ENCODE data around the gene AKAP13.
"Not testable (repeated sequence)": the region's sequence is repeated elsewhere in the genome, so short reads cannot be mapped to it uniquely, and the experiment has no call there.

The AKAP13 gene

DNA sequence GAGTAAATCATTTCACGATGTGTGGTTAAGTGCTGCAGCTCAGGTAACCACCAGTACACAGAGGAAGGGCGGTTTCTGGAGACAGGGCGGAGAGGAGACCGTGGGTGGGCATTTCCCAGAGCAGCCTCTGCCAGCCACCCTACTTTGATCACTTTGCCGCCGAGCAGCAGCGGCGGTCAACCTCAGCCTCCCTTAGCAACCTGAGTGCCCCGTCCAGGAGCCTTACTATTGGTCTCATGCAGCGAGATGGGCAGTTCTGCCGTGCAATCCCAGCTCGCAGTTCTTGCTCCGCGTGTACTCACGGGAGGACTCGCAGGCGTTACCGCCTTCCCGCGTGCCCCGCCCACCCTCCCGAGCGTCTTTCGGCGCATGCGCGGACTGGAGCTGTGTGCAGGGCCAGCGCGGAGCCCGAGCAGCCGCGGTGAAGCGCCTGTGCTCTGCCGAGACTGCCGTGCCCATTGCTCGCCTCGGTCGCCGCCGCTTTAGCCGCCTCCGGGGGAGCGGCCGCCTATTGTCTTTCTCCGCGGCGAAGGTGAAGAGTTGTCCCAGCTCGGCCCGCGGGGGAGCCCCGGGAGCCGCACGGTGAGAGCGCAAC lies at the start of gene AKAP13:
Gene AKAP13 (plus strand): TSS at position 387 of the 595 bp plus-strand sequence. CDS start 105,118 bp downstream, outside the sequence.
- in situ Hi-C loops (cut with MboI; ENCODE audit: low sequenced_read_pairs) = no loop called here

DNA sequence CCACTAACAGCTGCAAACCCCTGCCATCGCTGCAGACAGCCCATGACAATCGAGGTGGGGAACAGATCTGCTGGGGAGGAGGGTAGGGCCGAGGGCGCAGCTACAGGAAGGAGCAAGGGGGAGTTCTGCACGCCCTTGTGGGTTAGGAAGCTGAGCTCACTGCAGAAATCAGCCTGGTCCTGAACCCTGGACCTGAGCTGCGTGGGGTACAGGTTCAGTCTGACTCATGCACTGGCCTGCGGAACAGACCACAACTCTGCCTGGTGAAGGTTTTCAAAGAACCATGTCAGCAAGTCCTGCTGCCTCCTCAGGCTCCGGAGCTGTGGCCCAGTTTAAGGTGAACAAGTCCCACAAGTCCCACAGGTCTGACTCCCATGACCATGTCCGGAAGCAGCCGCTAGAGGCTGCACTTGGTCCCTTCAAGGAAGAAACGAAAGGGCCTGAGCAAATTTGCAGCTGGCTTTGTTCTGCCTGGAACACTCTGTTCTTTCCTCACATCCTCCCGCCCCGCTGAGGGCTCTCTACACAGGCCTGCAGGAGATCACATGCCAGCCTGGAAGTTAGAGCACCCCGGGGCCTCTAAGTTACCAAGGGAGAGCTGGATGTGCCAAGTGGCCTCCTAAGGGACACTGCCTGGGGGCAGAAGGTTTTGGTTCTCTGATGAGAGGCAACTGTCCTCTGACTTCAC lies 49.4 kb upstream of the AKAP13 start:
- in situ Hi-C loops (cut with MboI; ENCODE audit: low sequenced_read_pairs) = no loop called here

DNA sequence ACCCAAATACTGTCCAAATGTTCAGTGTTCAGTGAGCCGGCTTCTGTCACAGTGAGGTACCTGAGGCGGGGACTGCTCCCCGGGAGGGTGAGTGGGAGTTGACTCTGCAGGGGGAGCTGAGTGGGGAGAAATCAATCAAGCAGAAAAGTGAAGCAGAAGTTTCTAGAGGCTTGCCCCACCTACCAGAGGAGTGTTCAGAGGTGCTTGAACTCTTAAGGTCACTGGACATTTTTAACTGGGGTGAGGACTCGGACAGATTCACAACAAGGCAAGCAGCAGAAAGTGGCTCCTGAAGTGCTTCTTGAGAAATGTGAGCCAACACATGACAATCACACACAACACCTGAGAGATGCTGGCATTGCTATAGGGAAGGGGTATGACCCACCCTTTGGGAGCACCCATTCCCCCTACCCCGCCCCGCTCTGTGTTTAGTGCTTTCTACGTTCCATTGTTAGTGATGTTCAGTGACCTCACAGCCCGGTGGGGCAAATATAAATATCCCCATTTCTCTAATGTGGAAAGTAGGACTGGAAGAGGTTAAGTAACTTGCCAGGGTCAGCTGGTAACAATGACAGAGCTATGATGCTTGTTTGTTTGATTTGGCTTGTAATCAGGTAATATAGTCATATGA lies 48.6 kb upstream of the AKAP13 start:
- in situ Hi-C loops (cut with MboI; ENCODE audit: low sequenced_read_pairs) = no loop called here

DNA sequence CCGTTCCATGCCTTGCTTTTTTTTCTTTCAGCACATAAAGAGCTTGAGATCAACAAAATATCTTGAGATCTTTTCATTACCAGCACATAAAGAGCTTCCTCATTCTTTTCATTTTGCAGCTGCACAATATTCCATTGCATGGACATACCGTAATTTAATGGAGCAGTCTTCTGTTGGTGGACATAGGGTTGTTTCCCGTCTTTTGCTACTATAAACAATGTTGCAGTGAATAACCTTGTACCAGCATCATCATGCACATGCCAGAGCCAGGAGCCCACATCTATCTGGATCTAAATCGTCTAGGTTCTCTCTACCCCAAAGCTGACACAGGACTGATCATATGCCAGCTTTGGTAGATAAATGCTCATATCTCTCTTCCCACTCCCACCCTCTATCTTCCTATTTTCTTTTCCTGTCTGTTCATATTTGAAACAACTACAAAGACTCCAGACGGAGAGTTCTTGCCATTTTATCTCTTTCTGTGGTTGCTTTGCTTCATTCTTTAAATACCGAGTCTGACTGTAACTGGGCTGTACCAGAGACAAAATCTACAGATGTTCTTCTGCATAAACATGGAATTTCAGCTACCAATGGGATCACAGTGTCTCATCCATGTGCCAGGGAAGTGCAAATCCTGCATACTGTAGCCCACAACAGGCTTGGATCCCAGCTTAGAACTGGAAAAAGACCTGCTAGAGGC lies 47.1 kb upstream of the AKAP13 start:
- in situ Hi-C loops (cut with MboI; ENCODE audit: low sequenced_read_pairs) = no loop called here

DNA sequence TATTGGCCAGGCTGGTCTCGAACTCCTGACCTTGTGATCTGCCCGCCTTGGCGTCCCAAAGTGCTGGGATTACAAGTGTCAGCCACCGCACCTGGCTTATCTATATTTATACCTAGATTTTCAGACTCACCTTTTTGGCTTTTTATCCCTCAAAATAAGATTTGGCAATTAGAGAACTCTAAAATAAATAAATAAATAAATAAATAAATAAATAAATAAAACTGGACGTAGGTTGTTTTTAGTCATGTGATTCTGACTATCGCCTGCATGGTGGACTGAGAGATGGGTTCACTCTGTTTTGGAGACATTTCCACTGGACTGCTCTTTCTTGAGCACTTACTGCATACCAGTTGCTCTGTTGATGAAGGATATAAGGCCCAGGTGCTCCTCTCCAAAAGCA lies 46.2 kb upstream of the AKAP13 start:
- in situ Hi-C loops (cut with MboI; ENCODE audit: low sequenced_read_pairs) = no loop called here

DNA sequence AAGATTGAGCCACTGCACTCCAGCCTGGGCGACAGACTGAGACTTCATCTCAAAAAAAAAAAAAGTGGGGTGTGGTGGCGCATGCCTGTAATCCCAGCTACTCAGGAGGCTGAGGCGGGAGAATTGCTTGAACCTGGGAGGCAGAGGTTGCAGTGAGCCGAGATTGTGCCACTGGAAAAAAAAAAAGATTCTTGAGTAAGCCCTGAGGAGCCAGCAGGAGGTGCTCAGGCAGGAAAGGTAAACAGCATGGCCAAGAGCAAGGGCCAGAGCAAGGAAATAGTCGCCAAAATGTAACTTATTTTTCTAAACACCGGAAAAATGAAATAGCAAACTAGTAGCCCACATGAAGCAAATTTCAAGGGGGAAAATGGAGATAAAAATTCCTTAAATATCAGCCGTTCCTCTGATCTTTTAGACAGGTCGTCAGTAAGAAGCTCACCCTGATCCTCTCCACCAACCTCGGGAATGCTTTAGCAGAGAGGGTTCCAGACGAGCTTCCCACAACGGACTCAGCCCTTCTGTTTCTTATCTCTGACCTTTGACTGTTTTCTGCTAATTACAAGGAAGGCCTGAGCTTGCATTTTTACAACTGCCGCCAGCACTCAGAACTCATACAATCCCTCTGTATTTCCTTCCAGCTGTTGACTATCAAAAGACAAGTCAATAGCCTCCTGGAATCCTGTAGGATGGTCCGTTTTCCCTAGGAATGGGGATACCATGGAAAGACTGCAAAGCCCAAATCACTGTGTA lies 45.0 kb upstream of the AKAP13 start:
- in situ Hi-C loops (cut with MboI; ENCODE audit: low sequenced_read_pairs) = no loop called here

- in situ Hi-C loops (cut with MboI; ENCODE audit: low sequenced_read_pairs) = no loop called here
Measured at GRCh38 chr15:85336880-85337279, 43.5 kb upstream of the AKAP13 start.

DNA sequence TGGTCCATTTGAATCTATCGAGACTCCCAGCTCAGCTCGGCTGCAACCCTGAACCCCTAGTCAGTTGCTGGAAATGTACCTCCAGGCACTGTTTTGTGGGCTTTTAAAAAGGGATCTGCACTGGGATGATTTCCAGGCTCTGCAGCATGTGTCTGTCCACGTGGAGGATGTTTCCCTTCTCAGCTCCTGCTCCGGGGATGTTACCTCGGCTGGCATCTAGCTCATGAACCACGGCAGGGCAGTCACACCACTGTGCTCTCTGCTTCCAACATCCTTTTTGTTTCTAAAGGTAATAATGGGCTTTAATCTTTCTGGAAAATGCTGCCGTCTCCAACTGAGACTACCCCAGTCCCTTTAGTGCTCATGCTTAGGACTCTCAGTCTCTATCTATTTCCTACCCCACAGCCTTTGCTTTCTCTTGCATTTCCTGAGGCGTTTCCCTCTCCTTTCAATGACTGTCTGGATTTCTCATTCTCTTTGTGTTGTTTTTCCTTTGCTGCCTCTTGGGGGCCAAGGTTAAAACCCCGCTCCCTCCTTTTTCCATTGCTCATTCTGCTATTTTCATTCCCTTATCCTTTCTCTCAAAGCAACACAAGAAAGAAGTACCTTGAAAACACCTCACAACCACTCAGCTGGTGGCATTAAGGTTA lies 42.9 kb upstream of the AKAP13 start:
- in situ Hi-C loops (cut with MboI; ENCODE audit: low sequenced_read_pairs) = no loop called here

- in situ Hi-C loops (cut with MboI; ENCODE audit: low sequenced_read_pairs) = no loop called here
Measured at GRCh38 chr15:85340321-85340665, 40.1 kb upstream of the AKAP13 start.

DNA sequence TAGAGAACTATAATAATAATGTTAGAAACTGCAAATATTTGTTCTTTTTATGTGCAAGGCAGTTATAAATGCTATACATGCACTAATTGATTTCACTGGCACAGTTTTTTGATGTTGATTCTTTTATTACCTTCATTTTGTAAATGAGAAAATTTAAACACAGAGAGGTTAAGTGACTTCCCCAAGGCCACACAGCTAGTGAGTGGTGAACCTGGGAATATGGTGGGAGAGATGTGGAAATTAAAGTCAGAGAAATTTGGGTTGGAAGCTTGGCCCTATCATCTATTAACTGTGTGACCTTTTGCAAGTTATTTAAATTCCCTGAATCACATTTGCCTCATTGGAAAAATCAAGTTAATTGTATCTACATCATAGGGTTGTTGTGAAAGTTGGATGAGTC lies 39.6 kb upstream of the AKAP13 start:
- in situ Hi-C loops (cut with MboI; ENCODE audit: low sequenced_read_pairs) = no loop called here

DNA sequence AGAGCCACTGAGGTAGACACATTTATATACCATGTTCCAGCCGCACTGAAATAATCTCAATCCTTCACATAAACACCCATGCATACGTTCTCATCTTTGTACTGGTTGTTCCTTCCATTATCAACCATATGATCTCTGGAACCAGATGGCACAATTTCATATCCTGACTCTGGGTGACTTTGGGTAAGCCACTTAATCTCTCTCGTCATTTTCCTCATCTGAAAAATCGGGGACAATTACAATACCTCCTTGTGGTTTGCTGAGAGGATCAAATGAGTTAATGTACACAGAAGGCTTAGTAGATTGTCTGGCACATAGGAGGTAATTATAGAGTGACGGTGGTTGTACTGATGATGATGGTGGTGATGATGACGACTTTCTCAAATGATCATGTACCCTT lies 38.2 kb upstream of the AKAP13 start:
- in situ Hi-C loops (cut with MboI; ENCODE audit: low sequenced_read_pairs) = not testable (repeated sequence)

DNA sequence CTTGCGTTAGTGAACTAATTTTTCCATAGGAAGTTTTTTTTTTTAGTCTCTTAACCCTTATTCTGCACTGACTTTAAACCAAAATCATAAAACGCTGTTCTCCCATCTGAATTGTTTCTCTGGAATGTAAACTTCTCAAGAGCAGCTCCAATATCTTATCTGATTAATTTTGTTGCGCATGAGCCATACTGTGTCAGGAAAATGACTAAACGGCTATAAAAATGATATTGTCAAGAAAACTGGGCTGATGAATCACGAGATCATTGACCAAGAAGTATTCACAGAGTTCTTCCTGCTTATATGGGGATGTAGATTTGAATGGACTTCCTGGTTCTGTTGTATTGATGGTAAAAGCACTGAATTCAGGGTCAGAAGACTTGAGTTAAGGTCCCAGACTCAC lies 37.0 kb upstream of the AKAP13 start:
- in situ Hi-C loops (cut with MboI; ENCODE audit: low sequenced_read_pairs) = not testable (repeated sequence)

GRCh38 chr15:85344241-85344640 lies 36.2 kb upstream of the AKAP13 start:
- in situ Hi-C loops (cut with MboI; ENCODE audit: low sequenced_read_pairs) = not testable (repeated sequence)

DNA sequence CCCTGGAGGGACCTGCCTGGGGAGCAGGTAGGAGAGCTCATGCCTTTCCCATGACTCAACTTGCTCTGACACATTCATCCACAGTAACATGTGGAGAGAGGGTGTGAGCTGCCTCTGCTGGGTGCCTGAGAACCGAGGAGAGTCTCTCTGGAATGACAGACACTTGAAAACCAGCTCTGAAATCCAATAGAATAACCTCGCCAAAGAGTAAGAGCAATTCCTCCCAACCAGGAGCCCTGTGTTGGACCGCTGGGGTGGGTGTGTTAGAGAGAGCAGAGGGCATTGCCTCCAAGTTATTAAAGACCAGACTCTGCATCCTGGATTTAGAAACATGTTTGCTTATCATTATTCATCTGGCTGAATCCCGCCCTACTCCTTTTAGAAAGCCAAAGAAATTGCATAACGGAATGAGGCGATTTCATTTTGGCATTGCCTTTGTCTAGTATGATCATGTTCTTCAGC lies 35.7 kb upstream of the AKAP13 start:
- in situ Hi-C loops (cut with MboI; ENCODE audit: low sequenced_read_pairs) = not testable (repeated sequence)

DNA sequence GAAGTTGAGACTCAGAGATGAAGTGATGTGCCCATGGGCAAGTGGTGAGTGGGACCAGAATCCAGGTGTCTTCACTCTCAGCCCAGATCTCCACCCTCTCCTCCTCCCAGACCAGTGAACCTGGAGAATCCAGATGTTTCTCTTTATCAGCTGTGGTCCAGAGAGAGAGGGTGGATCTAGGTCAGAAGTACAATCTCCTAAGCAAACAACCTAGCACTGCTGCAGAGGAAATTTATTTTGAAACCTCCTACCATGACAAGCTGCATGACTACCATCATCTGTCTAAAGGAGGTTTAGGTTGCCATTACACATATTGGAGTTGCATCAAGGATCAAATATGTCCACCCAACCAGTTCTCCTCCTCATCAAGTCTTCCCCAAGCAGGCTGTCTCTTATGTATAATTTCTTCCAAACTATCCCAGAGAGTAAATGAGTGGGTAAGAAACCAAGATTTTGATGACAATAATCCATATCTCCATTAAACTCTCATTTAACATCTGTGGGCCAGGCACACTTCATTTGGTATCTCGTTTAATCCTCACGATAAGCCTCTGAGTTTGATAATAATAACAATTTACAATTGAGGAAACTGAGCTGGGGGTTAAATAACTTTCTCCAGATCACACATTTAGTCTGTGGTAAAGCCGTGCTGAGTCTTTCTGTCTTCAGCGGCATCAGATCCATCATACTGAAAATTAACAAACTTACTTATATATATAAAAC lies 35.0 kb upstream of the AKAP13 start:
- in situ Hi-C loops (cut with MboI; ENCODE audit: low sequenced_read_pairs) = not testable (repeated sequence)

DNA sequence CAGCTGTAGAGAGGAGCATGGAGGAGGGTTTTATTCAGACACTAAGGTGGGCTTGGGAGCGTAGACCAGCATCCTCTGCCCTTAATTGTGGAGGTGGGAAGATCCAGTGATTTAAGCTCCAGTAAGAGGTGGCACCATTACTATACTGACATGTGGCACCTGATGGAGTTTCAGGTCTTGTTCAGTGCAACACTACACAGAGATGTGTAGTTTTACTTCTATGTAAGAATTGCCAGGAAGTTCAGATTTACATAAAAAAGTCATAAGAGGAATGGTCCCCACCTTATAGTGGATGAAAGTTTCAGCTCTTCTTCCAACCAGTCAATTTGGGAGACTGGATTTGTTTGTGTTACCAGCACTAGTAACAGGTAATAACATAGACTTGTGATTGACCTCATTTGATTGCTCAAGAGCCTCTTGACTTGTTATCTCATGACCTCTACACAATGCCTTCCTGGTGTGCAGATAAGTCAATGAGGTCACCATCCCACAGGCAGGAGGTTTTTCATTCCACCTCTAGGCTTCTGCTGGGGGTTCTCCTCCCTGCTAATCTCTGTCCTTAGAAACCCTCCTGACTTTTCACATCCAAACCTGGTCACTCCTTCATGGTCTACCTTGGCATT lies 33.8 kb upstream of the AKAP13 start:
- in situ Hi-C loops (cut with MboI; ENCODE audit: low sequenced_read_pairs) = not testable (repeated sequence)

DNA sequence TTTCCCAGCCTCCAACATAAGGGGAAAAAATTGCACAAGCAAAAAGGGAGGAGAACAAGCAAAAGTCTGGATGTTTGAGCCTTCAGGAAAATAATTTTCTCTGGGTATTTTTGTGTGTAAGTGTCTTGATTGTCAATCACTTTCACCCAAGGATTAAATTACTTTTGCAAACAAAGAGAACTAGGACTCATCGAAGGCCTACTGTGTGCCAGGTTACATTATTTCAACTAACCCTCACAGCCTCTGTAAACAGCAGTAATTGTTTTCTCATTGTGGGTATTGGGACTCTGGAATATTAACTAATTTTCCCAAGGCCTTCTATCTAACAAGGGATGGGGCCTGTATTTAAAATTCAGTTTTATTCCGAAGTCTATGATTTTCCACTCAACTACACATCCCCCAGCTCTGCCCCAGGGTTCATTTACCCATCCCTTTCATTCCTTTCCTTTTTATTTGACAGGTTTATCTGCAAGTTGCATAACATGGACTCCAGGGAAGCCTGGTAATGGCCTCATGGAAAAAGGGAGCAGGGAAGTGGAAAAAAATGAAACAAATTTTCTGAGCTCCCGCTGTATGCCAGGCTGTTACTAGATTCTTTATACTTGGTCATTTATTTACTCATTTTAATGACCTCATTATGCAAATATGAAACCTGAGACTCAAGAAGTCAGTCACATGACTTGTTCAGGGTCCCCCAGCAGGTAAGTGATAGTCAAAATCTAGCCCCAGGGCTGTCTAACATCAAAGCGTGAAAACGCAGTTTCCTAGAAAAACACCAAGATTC lies 32.9 kb upstream of the AKAP13 start:
- in situ Hi-C loops (cut with MboI; ENCODE audit: low sequenced_read_pairs) = not testable (repeated sequence)

DNA sequence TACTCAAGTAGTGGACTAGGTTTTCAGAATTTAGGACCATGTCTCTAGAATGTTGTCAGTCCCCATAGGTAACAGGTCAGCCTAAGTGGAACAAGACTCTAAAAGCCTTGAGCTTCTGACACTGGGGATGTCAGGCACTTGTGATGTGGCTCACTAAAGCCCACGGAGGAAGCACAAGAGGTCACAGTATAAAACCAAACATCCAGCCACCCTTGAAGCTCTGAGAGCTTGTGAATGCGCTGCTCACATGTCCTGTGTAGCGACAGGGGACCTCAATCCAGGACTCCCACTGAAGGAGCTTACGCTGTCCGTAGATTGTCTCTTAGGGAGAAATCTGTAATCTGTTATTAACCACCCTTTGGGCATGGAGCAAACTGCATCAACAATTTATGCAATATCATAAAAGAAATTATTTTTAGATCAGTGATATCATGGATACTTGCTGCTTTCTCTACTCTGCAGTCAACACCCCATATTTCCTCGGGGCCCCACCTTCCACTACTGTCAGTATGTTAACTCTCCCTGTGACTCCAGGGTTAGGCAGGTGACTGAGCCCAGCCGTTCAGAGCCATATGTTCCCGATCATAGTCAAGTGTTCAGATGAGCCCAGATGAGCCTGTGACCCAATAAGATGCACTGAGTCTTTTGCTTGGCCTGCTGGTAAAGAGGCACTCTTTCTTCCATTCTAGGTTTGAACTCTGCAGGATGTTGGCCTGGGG lies 32.2 kb upstream of the AKAP13 start:
- in situ Hi-C loops (cut with MboI; ENCODE audit: low sequenced_read_pairs) = not testable (repeated sequence)
